ENCODE results near the gene CELF4. TPM values are rescaled to one million over a fixed set of nuclear protein-coding genes. Genes with fewer than 3 reads are reported as not detected.

Gene CELF4
- total and polyA plus RNA-seq, 4 donors, result 0.24 to 3.0 (median 1.3) TPM

DNA sequence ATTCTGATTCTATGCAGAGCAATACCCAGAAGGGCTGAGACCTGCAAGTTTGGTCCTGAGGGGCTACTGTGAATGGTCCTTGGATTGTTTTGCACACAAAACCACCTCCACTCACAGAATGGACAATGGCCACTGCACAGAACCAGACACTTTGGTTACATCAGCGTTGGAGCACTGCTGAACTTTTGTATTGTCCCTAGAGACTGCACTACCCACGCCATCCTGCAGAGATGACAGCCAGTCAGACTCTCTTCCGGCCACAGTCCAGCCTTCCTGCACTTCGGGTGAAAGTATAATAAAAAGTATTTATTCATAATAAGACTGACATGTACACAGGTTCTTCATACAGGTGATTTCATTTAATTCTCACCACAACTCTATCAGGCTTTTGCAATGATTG is 35.7 kb downstream of the CELF4 start:
- no peak for DNase-seq
- Histone ChIP-seq H3K9ac (ENCODE audit: insufficient read depth in 1 of 2, low read length in 2 of 2) (no peak overlapping the region), H3K9me3 (ENCODE audit: control insufficient read depth in 4 of 4, insufficient read depth in 3 of 4, low read length in 3 of 4) (peaks cover 0 to 2% (median 0%) of the 10 kb centered on the region in 4 donors), H3K27me3 (ENCODE audit: control insufficient read depth in 3 of 3, insufficient read depth in 3 of 3, low read length in 2 of 3) (peaks cover 0 to 15% (median 10%) of the 10 kb centered on the region in 3 donors), H3K4me3 (no peak overlapping the region), H3K4me1 (ENCODE audit: control insufficient read depth in 5 of 5, insufficient read depth in 5 of 5, low read length in 5 of 5) (no peaks in the 10 kb centered on the region), H3K36me3 (ENCODE audit: control insufficient read depth in 4 of 4, insufficient read depth in 4 of 4, low read length in 4 of 4) (no peaks in the 10 kb centered on the region), H3K27ac (ENCODE audit: low read depth in 1 of 2, low read length in 1 of 2) (no peak overlapping the region)
- WGBS, 2 donors, result 68 to 69% methylated on average over 4 of the region's 4 CpGs
- TF ChIP-seq, protein P1, sequence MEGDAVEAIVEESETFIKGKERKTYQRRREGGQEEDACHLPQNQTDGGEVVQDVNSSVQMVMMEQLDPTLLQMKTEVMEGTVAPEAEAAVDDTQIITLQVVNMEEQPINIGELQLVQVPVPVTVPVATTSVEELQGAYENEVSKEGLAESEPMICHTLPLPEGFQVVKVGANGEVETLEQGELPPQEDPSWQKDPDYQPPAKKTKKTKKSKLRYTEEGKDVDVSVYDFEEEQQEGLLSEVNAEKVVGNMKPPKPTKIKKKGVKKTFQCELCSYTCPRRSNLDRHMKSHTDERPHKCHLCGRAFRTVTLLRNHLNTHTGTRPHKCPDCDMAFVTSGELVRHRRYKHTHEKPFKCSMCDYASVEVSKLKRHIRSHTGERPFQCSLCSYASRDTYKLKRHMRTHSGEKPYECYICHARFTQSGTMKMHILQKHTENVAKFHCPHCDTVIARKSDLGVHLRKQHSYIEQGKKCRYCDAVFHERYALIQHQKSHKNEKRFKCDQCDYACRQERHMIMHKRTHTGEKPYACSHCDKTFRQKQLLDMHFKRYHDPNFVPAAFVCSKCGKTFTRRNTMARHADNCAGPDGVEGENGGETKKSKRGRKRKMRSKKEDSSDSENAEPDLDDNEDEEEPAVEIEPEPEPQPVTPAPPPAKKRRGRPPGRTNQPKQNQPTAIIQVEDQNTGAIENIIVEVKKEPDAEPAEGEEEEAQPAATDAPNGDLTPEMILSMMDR (IDR thresholded peaks at IDR 0.05; ENCODE audit: control extremely low read depth, extremely low read depth), result no peak
- no peak for ATAC-seq (ENCODE audit: insufficient read depth, low FRiP score)

- WGBS, 2 donors, result 81 to 89% methylated on average over 6 of the region's 6 CpGs
- Histone ChIP-seq H3K9me3 (ENCODE audit: control insufficient read depth in 4 of 4, insufficient read depth in 3 of 4, low read length in 3 of 4) (peaks cover 0 to 3% (median 0%) of the 10 kb centered on the region in 4 donors), H3K27me3 (ENCODE audit: control insufficient read depth in 3 of 3, insufficient read depth in 3 of 3, low read length in 2 of 3) (peaks cover 5 to 17% (median 10%) of the 10 kb centered on the region in 3 donors)
Measured at GRCh38 chr18:37529296-37529695, 36.3 kb downstream of the CELF4 start.

DNA sequence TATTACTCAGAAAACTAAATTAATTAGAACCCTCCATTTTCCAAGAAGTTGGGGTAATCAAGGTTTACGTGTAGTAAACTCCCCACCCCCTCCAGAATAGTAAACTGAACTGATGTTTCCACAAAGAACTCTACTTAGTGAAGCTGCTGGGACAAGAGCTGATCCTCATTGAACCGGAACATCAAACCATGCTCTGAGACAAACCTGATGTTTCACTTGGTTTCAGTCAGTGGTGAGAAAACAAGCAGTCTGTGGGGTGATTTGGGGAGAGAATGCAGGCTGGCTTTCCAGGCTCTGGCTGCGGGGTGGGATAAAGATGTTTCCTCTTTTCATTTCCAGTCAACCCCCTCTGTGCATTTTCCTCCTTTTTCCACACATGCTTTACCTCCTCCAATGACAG is 38.2 kb downstream of the CELF4 start:
- H3K27me3 ChIP-seq (ENCODE audit: control insufficient read depth in 3 of 3, insufficient read depth in 3 of 3, low read length in 2 of 3), result peaks cover 5 to 24% (median 17%) of the 10 kb centered on the region in 3 donors
- ATAC-seq (ENCODE audit: insufficient read depth, low FRiP score), result no peak
- H3K9ac ChIP-seq (ENCODE audit: insufficient read depth in 1 of 2, low read length in 2 of 2), result no peak overlapping the region
- no peak for DNase-seq
- peaks cover 0 to 3% (median 0%) of the 10 kb centered on the region in 4 donors for H3K9me3 ChIP-seq (ENCODE audit: control insufficient read depth in 4 of 4, insufficient read depth in 3 of 4, low read length in 3 of 4)
- H3K4me3 ChIP-seq, result no peak overlapping the region
- H3K27ac ChIP-seq (ENCODE audit: low read depth in 1 of 2, low read length in 1 of 2), result no peak overlapping the region
- WGBS, 2 donors, result 77% methylated on average over 3 of the region's 3 CpGs
- TF ChIP-seq, protein P1 (IDR thresholded peaks at IDR 0.05; ENCODE audit: control extremely low read depth, extremely low read depth), result no peak
- no peaks in the 10 kb centered on the region for H3K36me3 ChIP-seq (ENCODE audit: control insufficient read depth in 4 of 4, insufficient read depth in 4 of 4, low read length in 4 of 4)
- no peaks in the 10 kb centered on the region for H3K4me1 ChIP-seq (ENCODE audit: control insufficient read depth in 5 of 5, insufficient read depth in 5 of 5, low read length in 5 of 5)

More at GRCh38 chr18:37529296-37529695, 36.3 kb downstream of the CELF4 start:
- no peaks in the 10 kb centered on the region for H3K4me1 ChIP-seq (ENCODE audit: control insufficient read depth in 5 of 5, insufficient read depth in 5 of 5, low read length in 5 of 5)
- H3K27ac ChIP-seq (ENCODE audit: low read depth in 1 of 2, low read length in 1 of 2), result no peak overlapping the region
- no peak for DNase-seq
- no peak overlapping the region for H3K4me3 ChIP-seq
- no peak for ATAC-seq (ENCODE audit: insufficient read depth, low FRiP score)
- H3K9ac ChIP-seq (ENCODE audit: insufficient read depth in 1 of 2, low read length in 2 of 2), result no peak overlapping the region
- TF ChIP-seq, protein P1 (IDR thresholded peaks at IDR 0.05; ENCODE audit: control extremely low read depth, extremely low read depth), result no peak
- no peaks in the 10 kb centered on the region for H3K36me3 ChIP-seq (ENCODE audit: control insufficient read depth in 4 of 4, insufficient read depth in 4 of 4, low read length in 4 of 4)

DNA sequence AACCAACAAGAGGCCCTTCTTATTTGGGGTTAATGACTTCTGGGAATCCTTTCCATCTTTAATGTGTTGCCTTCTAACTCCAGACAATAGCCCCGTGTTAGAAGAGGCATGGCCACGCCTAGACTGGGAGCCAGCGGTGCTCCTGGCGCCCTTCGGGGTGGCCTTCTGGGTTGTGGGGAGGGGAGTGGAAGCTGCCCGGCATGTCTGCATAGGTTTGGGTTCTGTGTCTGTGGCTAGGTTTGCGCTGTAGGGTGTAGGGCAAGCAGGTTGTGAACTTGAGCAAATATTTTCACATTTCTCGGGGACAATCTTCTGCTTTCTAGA is 40.4 kb downstream of the CELF4 start:
- Histone ChIP-seq H3K9me3 (ENCODE audit: control insufficient read depth in 4 of 4, insufficient read depth in 3 of 4, low read length in 3 of 4) (peaks cover 0 to 3% (median 0%) of the 10 kb centered on the region in 4 donors), H3K4me1 (ENCODE audit: control insufficient read depth in 5 of 5, insufficient read depth in 5 of 5, low read length in 5 of 5) (no peaks in the 10 kb centered on the region), H3K27me3 (ENCODE audit: control insufficient read depth in 3 of 3, insufficient read depth in 3 of 3, low read length in 2 of 3) (peaks cover 5 to 28% (median 17%) of the 10 kb centered on the region in 3 donors), H3K36me3 (ENCODE audit: control insufficient read depth in 4 of 4, insufficient read depth in 4 of 4, low read length in 4 of 4) (no peaks in the 10 kb centered on the region), H3K9ac (ENCODE audit: insufficient read depth in 1 of 2, low read length in 2 of 2) (no peak overlapping the region), H3K4me3 (no peak overlapping the region), H3K27ac (ENCODE audit: low read depth in 1 of 2, low read length in 1 of 2) (no peak overlapping the region)
- 53 to 54% methylated on average over 8 of the region's 8 CpGs for WGBS, 2 donors
- ATAC-seq (ENCODE audit: insufficient read depth, low FRiP score) (no peak), DNase-seq (no peak)
- TF ChIP-seq, protein P1 (IDR thresholded peaks at IDR 0.05; ENCODE audit: control extremely low read depth, extremely low read depth), result no peak
